GM21717 (cell line): ENCODE results near the gene HMCN2.

Source experiments
- ATAC-seq: cut with Tn5 transposase; IDR thresholded peaks from one replicate; pipeline ENCODE4 v1.9.1; 2021; ENCODE audit warnings: mild to moderate bottlenecking, moderate library complexity; ENCODE audit not compliant: unreplicated experiment

HMCN2 gene, protein sequence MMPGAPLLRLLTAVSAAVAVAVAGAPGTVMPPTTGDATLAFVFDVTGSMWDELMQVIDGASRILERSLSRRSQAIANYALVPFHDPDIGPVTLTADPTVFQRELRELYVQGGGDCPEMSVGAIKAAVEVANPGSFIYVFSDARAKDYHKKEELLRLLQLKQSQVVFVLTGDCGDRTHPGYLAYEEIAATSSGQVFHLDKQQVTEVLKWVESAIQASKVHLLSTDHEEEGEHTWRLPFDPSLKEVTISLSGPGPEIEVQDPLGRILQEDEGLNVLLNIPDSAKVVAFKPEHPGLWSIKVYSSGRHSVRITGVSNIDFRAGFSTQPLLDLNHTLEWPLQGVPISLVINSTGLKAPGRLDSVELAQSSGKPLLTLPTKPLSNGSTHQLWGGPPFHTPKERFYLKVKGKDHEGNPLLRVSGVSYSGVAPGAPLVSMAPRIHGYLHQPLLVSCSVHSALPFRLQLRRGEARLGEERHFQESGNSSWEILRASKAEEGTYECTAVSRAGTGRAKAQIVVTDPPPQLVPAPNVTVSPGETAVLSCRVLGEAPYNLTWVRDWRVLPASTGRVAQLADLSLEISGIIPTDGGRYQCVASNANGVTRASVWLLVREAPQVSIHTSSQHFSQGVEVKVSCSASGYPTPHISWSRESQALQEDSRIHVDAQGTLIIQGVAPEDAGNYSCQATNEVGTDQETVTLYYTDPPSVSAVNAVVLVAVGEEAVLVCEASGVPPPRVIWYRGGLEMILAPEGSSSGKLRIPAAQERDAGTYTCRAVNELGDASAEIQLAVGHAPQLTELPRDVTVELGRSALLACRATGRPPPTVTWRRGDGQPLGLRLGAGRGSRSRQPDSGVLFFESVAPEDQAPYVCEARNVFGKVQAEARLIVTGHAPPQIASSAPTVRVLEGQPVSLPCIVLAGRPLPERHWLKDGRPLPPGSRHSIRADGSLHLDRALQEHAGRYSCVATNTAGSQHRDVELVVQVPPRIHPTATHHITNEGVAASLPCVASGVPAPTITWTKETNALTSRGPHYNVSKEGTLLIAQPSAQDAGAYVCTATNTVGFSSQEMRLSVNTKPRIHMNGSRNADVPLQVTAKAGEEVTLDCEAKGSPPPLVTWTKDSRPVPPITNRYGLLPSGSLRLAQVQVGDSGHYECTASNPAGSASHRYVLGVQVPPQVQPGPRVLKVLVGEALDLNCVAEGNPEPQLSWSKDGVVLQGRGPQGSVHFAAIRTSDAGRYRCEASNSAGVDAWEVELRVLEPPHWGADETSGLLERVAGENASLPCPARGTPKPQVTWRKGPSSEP (N-terminal part only)

DNA sequence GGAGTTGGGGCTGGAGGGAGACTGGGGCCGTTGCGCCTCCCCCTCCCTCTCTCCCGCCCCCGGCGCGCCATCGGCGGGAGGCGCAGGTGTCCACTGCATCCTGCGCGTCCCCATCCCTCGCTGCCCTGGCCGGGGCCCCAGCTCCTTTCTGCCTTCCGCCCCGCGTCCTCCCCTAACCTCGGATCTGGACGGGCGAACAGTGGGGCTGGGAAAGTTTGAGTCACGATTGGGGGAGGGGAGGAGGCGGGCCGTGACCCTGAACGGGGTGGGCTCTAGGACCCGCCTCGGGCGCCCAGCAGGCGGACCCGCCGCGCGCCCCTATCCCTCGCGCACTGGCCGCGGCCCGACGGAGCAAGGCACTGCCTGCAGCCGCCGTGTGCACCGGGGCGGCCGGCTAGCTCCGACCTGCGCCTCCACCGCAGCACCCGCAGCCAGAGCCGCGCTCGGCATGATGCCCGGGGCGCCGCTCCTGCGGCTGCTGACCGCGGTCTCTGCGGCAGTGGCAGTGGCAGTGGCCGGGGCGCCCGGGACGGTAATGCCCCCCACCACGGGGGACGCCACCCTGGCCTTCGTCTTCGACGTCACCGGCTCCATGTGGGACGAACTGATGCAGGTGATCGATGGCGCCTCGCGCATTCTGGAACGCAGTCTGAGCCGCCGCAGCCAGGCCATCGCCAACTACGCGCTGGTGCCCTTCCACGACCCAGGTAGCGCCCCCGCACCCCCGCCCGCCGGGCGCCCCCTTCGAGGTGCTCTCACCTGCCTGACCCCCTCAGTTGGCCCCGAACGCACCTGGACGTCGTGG, at the start of gene HMCN2:
Gene HMCN2, plus strand, starts transcription at position 330 of the 805 bp plus-strand sequence. Its CDS starts 119 bp downstream, at position 449.
- no peak for ATAC-seq

- ATAC-seq, result no peak
Measured at GRCh38 chr9:130217838-130218237, 47.7 kb upstream of the HMCN2 start.

- no peak for ATAC-seq
Measured at GRCh38 chr9:130219661-130220096, 45.9 kb upstream of the HMCN2 start.

DNA sequence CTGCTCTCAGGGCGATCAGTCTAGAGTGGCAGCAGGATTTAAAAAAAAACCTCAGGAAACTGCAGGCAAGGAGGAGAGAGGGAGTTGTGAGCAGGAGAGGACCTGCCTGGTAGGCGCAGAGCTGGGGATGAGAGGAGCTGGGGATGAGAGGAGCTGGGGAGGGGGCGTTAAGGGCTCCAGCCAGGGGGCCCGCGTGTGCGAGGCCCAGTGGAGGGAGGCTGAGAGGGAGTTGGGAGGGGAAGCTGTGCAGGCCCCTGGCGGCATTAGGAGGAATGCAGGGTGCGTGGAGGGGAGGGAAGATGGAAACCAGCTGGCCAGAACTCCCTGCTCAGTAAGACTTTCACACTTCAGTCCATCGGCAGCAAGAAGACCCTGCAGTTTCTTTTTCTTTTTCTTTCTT, 45.2 kb upstream of the HMCN2 start:
- no peak for ATAC-seq

GRCh38 chr9:130222833-130223232, 42.7 kb upstream of the HMCN2 start:
- ATAC-seq, result no peak

DNA sequence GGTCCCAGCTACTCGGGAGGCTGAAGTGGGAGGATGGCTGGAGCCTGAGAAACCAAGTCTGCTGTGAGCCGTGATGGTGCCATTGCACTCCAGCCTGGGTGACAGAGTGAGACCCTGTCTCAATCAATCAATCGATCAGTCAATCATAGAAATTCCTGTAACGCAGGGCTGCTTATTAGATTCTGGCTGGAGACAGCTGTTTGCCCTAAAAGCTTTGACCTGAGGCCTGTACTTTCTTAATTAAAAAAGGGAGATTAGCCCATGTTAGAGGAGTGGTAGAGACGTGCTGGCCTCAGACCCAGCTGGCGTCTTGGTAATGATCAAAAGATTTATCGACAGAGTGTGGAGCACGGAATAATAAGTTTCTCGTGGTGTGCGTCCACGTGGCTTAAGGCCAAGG, 40.5 kb upstream of the HMCN2 start:
- ATAC-seq, result no peak

DNA sequence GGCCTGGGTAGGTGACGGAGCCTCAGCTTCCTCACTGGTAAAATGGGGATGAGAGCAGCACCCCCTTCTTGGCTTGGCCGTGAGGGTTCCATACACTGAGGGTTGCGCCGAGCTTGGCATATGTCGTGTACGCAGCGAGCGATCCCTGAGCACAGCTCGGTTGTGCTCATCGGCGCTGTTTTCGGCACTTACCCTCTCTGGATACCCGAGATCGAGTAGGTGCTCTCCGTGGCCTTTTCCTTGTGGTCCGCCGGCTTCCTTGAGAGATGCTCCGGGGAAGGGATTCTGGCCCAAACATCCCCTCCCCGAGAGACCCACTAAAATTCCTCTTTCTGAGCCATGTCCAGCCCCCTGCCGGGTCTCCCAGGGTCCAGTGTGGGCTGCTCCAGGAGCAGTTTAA, 40.0 kb upstream of the HMCN2 start:
- no peak for ATAC-seq

- no peak for ATAC-seq
Measured at GRCh38 chr9:130226112-130226511, 39.4 kb upstream of the HMCN2 start.

- no peak for ATAC-seq
Measured at GRCh38 chr9:130227833-130228232, 37.7 kb upstream of the HMCN2 start.

DNA sequence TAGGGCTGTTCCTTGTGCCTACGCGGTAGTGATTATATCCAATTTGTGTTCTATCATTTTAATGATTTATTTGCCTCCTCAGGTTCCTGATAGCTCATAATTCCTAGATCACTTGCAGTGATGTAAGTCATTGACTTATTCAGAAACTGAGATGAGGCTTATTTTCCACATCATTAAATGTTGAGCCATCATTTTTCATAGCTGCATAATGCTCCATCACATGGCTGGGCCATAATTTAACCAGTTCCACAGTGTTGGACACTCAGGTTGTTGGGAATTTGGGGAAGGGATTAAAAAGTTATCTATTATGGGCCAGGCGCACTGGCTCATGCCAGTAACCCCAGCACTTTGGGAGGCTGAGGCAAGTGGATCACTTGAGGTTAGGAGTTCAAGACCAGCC, 35.8 kb upstream of the HMCN2 start:
- ATAC-seq, result no peak

DNA sequence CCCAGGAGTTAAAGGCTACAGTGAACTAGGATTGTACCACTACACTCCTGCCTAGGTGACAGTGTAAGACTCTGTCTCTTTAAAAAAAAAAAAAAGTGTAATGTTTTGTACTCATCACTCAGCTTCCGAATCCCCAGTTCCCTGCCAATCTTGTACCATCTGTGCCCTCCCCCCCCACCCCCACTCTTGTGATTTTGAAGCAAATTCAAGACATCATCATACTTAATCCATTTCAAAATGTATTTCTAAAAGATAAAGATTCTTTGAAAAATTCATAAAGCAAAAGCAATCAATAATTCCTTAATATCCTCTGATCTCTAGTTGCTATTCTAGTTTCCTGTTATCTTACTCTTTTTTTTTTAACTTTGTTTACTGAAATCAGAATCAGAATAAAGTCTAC, 34.9 kb upstream of the HMCN2 start:
- no peak for ATAC-seq

DNA sequence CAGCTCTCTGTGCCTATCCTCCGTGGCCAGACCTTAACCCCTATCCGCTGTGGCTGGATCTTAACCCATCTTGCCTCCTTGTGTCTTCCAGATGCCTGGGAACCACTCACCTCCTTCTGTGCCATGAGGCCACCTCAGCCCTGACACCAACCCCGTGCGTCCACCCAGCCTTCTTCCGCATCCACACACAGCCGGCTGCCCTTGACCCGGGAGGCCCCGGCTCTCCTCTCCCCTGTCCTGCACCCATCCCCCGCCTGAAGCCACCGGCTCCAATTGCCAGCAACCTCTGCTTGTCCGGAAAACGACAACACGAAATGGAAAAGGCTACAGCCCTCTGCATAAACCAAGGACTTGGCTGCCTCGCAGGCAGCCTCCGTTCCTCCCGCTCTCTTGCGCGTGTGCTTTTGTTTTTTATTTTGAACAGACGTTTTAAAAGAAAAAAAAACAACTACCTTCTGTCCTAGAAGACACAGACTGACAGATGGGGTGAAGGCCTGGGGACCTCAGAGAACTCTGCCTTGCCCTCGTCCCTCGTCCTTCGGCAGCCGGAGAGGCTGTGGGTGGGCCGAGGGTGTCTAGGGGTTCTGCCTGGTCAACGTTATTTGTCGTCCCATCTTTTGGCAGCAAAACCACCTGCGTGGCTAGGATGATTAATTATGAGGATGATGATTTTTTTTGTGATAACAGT, 32.5 kb upstream of the HMCN2 start:
- no peak for ATAC-seq

DNA sequence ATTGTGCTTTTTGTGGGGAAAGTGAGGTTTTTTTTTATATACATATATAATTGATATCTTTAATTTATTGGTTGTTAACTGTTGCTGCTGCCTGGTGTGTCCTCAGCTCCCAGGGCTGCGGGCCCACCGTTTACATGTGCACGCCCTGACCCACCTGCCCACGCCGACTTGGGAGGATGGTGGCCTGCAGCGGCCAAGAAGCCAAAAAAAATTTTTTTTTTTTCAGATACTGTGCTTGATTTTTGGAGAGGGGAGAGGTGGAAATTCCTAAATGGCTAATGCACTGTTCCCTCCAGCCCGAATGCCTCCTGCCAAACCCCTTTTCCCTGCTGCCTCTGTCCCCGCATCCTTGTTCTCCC, 32.0 kb upstream of the HMCN2 start:
- no peak for ATAC-seq

GRCh38 chr9:130234340-130235260, 31.0 kb upstream of the HMCN2 start:
- ATAC-seq, result no peak

- no peak for ATAC-seq
Measured at GRCh38 chr9:130235558-130236435, 29.8 kb upstream of the HMCN2 start.

DNA sequence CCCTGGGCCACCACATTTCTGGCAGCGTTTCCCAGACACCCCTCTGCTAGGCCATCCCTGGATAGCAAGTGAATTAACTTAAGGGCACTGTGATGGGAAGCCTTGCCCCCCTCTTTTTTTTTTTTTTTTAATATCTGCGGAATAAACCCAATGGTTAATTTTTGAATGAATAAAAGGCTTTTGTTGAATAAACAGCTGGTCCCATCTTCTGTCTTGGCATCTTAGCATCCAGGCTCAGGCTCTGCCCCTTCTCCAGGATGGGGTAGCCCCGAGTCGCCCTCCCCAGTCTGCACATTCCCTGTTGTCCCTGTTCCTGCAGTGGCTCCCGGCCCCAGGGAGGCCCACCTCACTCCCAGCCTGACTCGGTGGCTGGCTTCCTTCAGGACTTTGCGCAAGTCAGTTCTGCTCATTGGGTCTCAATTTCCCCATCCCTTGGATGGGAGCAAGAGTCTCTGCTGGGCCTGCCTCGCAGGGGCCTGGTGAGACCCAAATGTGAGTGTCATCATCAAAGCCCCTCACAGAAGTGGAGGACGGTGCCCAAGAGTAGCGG, 29.0 kb upstream of the HMCN2 start:
- no peak for ATAC-seq

DNA sequence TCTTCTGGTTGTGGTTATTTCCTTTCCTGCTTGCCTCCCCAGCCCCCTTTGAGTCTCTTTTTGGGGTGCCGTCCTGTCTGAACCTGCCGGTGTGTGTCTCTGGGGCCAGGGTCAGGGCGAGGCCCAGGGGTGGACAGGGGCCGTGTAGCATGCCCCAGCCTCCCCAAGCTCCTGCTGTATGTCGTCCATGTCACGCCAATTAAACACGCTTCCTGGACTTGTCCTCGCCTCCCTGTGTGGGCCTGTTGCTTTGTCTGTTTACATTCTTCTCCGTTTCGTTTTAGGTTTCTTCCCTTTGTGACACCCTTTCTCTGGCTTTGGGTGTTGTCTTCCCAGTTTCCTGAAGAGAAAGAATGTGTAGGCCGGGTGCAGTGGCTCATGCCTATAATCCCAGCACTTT, 28.5 kb upstream of the HMCN2 start:
- no peak for ATAC-seq
